GM19455 (cell line): ENCODE results near the gene ALDH8A1.

Source experiments
- ATAC-seq: cut with Tn5 transposase; IDR thresholded peaks from one replicate; pipeline ENCODE4 v1.9.1; 2021; ENCODE audit not compliant: unreplicated experiment

ALDH8A1 gene

GRCh38 chr6:134949927-134950326 is at the start of gene ALDH8A1:
TSS of gene ALDH8A1 (minus strand) at chr6:134950101. CDS start at chr6:134950053, 48 bp downstream.
- no peak for ATAC-seq

GRCh38 chr6:134999107-134999506 is 49.2 kb upstream of the ALDH8A1 start:
- ATAC-seq: no peak

GRCh38 chr6:134997133-134997995 is 47.5 kb upstream of the ALDH8A1 start:
- no peak for ATAC-seq

GRCh38 chr6:134995536-134995935 is 45.6 kb upstream of the ALDH8A1 start:
- ATAC-seq: no peak

GRCh38 chr6:134994431-134994830 is 44.5 kb upstream of the ALDH8A1 start:
- no peak for ATAC-seq

- no peak for ATAC-seq
These were observed 42.3 kb upstream of the ALDH8A1 start for GRCh38 chr6:134992155-134992554.

GRCh38 chr6:134990262-134990661 is 40.4 kb upstream of the ALDH8A1 start:
- no peak for ATAC-seq

- ATAC-seq: no peak
These were observed 34.9 kb upstream of the ALDH8A1 start for GRCh38 chr6:134984821-134985220.

GRCh38 chr6:134983823-134984222 is 33.9 kb upstream of the ALDH8A1 start:
- no peak for ATAC-seq

GRCh38 chr6:134982161-134982560 is 32.3 kb upstream of the ALDH8A1 start:
- ATAC-seq: no peak

GRCh38 chr6:134980846-134981245 is 30.9 kb upstream of the ALDH8A1 start:
- ATAC-seq: no peak

- ATAC-seq: peak; percentile 93
These were observed 29.2 kb upstream of the ALDH8A1 start for GRCh38 chr6:134979142-134979541.

- ATAC-seq: no peak
These were observed 24.5 kb upstream of the ALDH8A1 start for GRCh38 chr6:134974370-134974769.

GRCh38 chr6:134967711-134968110 is 17.8 kb upstream of the ALDH8A1 start:
- peak; percentile 63 for ATAC-seq

- ATAC-seq: no peak
These were observed 14.7 kb upstream of the ALDH8A1 start for GRCh38 chr6:134964451-134965203.

- ATAC-seq: no peak
These were observed 12.5 kb upstream of the ALDH8A1 start for GRCh38 chr6:134962421-134962820.

GRCh38 chr6:134961366-134961765 is 11.5 kb upstream of the ALDH8A1 start:
- no peak for ATAC-seq

- ATAC-seq: no peak
These were observed 9.7 kb upstream of the ALDH8A1 start for GRCh38 chr6:134959603-134960002.

GRCh38 chr6:134956676-134957075 is 6.8 kb upstream of the ALDH8A1 start:
- ATAC-seq: no peak

GRCh38 chr6:134956032-134956431 is 6.1 kb upstream of the ALDH8A1 start:
- no peak for ATAC-seq

- ATAC-seq: no peak
These were observed 4.5 kb upstream of the ALDH8A1 start for GRCh38 chr6:134954272-134955000.
